T47D (cell line): ENCODE data around the gene SLC16A2.

Experiments used
- DNase-seq, 2 experiments: peaks; one replicate each; pipeline versions ENCODE4 v3.0.0 to v3.0.0-alpha.2; 2011 to 2012; ENCODE audit warnings: low read depth in 1 of 2, low spot score in 1 of 2
- JUND ChIP-seq: IDR thresholded peaks from 2 replicates; pipeline ENCODE4 v1.6.1; 2012; ENCODE audit warnings: low read depth
- in situ Hi-C: cut with HindIII; loops from 2 replicates; pipeline ENCODE4 v1.10.0; 2016; ENCODE audit warnings: low sequenced_read_pairs, low pct_unique_long_range_greater_than_20kb

The SLC16A2 gene

GRCh38 chrX:74421036-74421739 is at the start of gene SLC16A2:
Gene SLC16A2 (plus strand): TSS chrX:74421493. CDS start chrX:74421638, 145 bp downstream.
- no peak for TF ChIP-seq JUND
- DNase-seq, result peak; percentile 27 to 38
- in situ Hi-C loops, result no loop called here

GRCh38 chrX:74372272-74372671 is 49.0 kb upstream of the SLC16A2 start:
- in situ Hi-C loops, result no loop called here
- no peak for TF ChIP-seq JUND
- no peak for DNase-seq

GRCh38 chrX:74377282-74377681 is 44.0 kb upstream of the SLC16A2 start:
- TF ChIP-seq JUND, result no peak
- DNase-seq, result no peak
- in situ Hi-C loops, result no loop called here

GRCh38 chrX:74382613-74383012 is 38.7 kb upstream of the SLC16A2 start:
- no peak for TF ChIP-seq JUND
- DNase-seq, result peak; percentile 2 to 71
- in situ Hi-C loops, result no loop called here

GRCh38 chrX:74383611-74384010 is 37.7 kb upstream of the SLC16A2 start:
- DNase-seq, result peak; percentile 9 to 51
- in situ Hi-C loops, result no loop called here
- no peak for TF ChIP-seq JUND

GRCh38 chrX:74389016-74389722 is 32.1 kb upstream of the SLC16A2 start:
- no peak for DNase-seq
- TF ChIP-seq JUND, result no peak
- in situ Hi-C loops, result no loop called here

GRCh38 chrX:74395556-74395955 is 25.7 kb upstream of the SLC16A2 start:
- TF ChIP-seq JUND, result no peak
- in situ Hi-C loops, result no loop called here
- no peak for DNase-seq

GRCh38 chrX:74405973-74406489 is 15.3 kb upstream of the SLC16A2 start:
- no peak for TF ChIP-seq JUND
- DNase-seq, result no peak
- in situ Hi-C loops, result no loop called here

GRCh38 chrX:74408304-74408703 is 13.0 kb upstream of the SLC16A2 start:
- DNase-seq, result no peak
- TF ChIP-seq JUND, result no peak
- in situ Hi-C loops, result no loop called here

GRCh38 chrX:74419864-74420195 is 1.5 kb upstream of the SLC16A2 start:
- DNase-seq, result no peak
- no peak for TF ChIP-seq JUND

GRCh38 chrX:74420196-74421035 is 877 bp upstream of the SLC16A2 start:
- in situ Hi-C loops, result no loop called here
- no peak for TF ChIP-seq JUND
- DNase-seq, result peak; percentile 52 to 55

More at GRCh38 chrX:74419864-74420195, 1.5 kb upstream of the SLC16A2 start:
- in situ Hi-C loops, result no loop called here

GRCh38 chrX:74421740-74422352 is 553 bp downstream of the SLC16A2 start:
- DNase-seq, result no peak
- no peak for TF ChIP-seq JUND
- in situ Hi-C loops, result no loop called here
